ENCODE data around the gene SNX4. TPM values are rescaled to one million over a fixed set of nuclear protein-coding genes. Genes with fewer than 3 reads are reported as not detected.
"Not testable (repeated sequence)": the region's sequence is repeated elsewhere in the genome, so short reads cannot be mapped to it uniquely, and the experiment has no call there.

The SNX4 gene
- total RNA-seq, 2 experiments from 2014 or later, result 36.2 to 36.3 TPM

DNA sequence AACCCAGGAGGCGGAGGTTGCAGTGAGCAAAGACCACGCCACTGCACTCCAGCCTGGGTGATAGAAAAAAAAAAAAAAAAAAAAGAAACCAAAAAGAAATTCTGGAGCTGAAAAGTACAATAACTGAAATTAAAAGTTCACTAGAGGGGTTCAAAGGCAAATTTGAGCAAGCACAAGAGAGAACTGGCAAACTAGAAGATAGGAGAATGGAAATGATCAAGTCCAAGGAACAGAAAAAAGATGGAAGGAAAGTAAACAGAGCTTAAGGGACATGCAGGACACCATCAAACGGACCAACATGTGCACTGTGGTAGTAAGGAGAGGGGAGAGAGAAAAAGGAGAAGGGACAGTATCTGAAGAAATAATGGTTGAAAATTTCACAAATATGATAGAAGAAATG, 12.9 kb downstream of the SNX4 start:
- DNase-seq (no peak), ATAC-seq (no peak)
- ChIA-PET POLR2A (interaction anchor here (0.6 kb wide), 1 partner anchor 13 kb away, joined by 4 read pairs; no protein-coding TSS in a partner anchor), CTCF (interaction anchor here (1.2 kb wide), 1 partner anchor 79 kb away, joined by 3 read pairs; no protein-coding TSS in a partner anchor)
- intact Hi-C loops (cut with DNase I, micrococcal nuclease), result no loop called here
- peaks cover 61% of the 10 kb centered on the region for H3K36me3 Mint-ChIP-seq (ENCODE audit: low read depth)
- H3K4me1 Mint-ChIP-seq, result peaks cover 18% of the 10 kb centered on the region
- no peaks in the 10 kb centered on the region for H3K27me3 Mint-ChIP-seq
- H3K27ac Mint-ChIP-seq, result no peak overlapping the region
- peaks cover 7% of the 10 kb centered on the region for H3K9me3 Mint-ChIP-seq (ENCODE audit: low read depth)
- H3K4me3 Mint-ChIP-seq, result no peak overlapping the region

DNA sequence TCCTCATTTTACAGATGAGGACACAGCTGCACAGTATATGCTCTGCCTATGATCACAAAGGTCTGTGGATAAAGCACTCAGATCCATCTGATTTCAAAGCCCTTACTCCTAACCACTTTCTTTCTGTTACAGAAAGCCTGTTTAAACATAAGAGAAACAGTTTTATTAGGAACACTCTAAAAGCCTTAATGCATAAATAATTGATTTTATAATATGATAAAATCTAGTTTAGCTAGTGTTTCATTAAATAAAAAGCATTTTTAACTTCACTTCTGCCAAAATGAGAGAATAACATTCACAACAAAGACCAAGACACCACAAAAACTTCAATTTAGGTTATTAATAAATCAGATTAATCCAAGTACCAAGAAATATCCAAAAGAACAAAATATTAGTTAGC, 21.4 kb downstream of the SNX4 start:
- no peak overlapping the region for H3K4me3 Mint-ChIP-seq
- H3K4me1 Mint-ChIP-seq, result no peaks in the 10 kb centered on the region

DNA sequence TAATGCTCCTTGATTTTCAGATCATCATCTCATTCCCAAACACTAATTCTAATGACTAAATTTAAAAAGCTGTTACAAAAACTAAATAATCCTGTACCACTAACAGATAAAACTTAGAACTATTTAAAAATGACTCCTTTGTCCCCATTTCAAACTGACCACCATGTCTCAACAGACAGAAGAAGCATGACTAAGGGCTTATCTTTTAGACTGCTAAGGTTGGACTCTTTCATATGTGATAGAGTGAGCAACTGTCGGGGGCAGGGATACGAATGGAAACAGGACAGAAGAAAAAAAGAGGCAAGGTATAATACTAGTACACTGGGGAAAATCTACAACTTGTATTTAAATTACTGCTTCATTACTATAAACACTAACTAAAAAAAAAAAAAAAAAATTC, 23.3 kb downstream of the SNX4 start:
- POLR2A ChIA-PET, result no interaction called here
- no peaks in the 10 kb centered on the region for H3K9me3 Mint-ChIP-seq (ENCODE audit: low read depth)
- H3K27me3 Mint-ChIP-seq, result no peaks in the 10 kb centered on the region
- no peak overlapping the region for H3K27ac Mint-ChIP-seq
- intact Hi-C loops (cut with DNase I, micrococcal nuclease), result no loop called here
- no peak for ATAC-seq
- DNase-seq, result no peak
- H3K36me3 Mint-ChIP-seq (ENCODE audit: low read depth), result peaks cover 23% of the 10 kb centered on the region
- H3K4me3 Mint-ChIP-seq, result no peak overlapping the region
- CTCF ChIA-PET, result no interaction called here
- H3K4me1 Mint-ChIP-seq, result no peaks in the 10 kb centered on the region

More for the DNA sequence above, 21.4 kb downstream of the SNX4 start:
- CTCF ChIA-PET, result no interaction called here
- no peaks in the 10 kb centered on the region for H3K27me3 Mint-ChIP-seq
- DNase-seq, result no peak
- no peak for ATAC-seq
- POLR2A ChIA-PET, result no interaction called here
- no peak overlapping the region for H3K27ac Mint-ChIP-seq
- peaks cover 26% of the 10 kb centered on the region for H3K36me3 Mint-ChIP-seq (ENCODE audit: low read depth)
- H3K9me3 Mint-ChIP-seq (ENCODE audit: low read depth), result no peaks in the 10 kb centered on the region
- intact Hi-C loops (cut with DNase I, micrococcal nuclease), result no loop called here

DNA sequence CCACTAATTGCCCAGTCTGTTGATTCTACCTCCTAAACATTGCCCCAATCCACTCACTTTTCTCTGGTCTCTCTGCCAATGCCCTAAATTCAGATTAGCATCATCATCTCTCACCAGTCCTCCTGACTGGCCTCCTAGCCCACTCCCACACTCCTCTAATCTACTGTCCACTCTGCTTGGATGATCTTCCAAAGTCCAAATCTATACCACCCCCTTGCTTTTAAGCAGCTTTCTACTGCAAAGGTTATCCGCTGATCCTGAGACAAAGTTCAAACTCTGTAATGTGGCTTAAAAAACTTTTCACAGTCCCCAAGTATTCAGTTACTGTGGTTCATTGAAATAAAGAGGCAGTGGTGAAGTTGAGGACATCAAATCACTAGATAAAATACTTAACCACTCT, 37.6 kb downstream of the SNX4 start:
- ChIA-PET POLR2A (interaction anchor here (0.6 kb wide), 1 partner anchor 173 kb away, joined by 3 read pairs; no protein-coding TSS in a partner anchor), CTCF (interaction anchor here (0.6 to 0.8 kb wide), 2 partner anchors 103 to 104 kb away, joined by 3 read pairs; no protein-coding TSS in a partner anchor)
- Mint-ChIP-seq H3K27ac (no peak overlapping the region), H3K4me1 (no peaks in the 10 kb centered on the region), H3K27me3 (no peaks in the 10 kb centered on the region), H3K4me3 (no peak overlapping the region), H3K36me3 (ENCODE audit: low read depth) (peaks cover 9% of the 10 kb centered on the region), H3K9me3 (ENCODE audit: low read depth) (no peaks in the 10 kb centered on the region)
- ATAC-seq (no peak), DNase-seq (no peak)
- intact Hi-C loops (cut with DNase I, micrococcal nuclease), result no loop called here

DNA sequence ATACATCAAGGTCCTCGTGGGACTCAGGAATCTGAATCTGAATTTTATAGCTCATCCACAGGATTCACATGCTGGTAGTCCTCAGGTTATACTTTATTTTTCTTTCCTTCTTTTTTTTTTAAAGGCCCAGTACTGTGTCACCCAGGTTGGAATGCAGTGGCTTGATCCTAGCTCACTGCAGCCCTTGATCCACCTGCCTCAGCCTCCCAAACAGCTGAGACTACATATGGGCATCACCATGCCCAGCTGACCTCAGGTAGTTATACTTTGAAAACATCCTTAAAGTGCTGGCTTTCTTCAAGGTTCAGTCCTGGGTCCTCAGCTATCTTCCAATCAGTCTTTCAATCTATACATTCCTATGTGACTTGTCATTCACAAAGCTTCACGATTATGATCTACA, 38.2 kb downstream of the SNX4 start:
- ChIA-PET CTCF (interaction anchor here (0.6 to 1.0 kb wide), 3 partner anchors 103 to 105 kb away, joined by 3 read pairs; no protein-coding TSS in a partner anchor), POLR2A (interaction anchor here (0.6 kb wide), 2 partner anchors 172 to 682 kb away, joined by 3 read pairs; no protein-coding TSS in a partner anchor)
- peaks cover 9% of the 10 kb centered on the region for H3K36me3 Mint-ChIP-seq (ENCODE audit: low read depth)
- no peaks in the 10 kb centered on the region for H3K9me3 Mint-ChIP-seq (ENCODE audit: low read depth)
- no peak for DNase-seq
- H3K4me1 Mint-ChIP-seq, result no peaks in the 10 kb centered on the region
- no peak overlapping the region for H3K27ac Mint-ChIP-seq
- H3K4me3 Mint-ChIP-seq, result no peak overlapping the region
- intact Hi-C loops (cut with DNase I, micrococcal nuclease), result no loop called here
- ATAC-seq, result no peak
- no peaks in the 10 kb centered on the region for H3K27me3 Mint-ChIP-seq

DNA sequence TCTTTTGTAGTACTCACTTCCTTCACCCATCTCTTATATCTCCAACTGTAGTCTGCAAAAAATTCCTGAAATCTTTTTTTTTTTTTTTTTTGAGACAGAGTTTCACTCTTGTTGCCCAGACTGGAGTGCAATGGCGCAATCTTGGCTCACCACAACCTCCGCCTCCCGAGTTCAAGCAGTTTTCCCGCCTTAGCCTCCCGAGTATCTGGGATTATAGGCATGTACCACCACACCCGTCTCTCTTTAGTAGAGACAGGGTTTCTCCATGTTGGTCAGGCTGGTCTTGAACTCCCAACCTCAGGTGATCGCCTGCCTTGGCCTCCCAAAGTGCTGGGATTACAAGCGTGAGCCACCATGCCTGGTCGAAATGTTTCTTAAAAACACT, 38.6 kb downstream of the SNX4 start:
- H3K4me1 Mint-ChIP-seq; H3K36me3 Mint-ChIP-seq (ENCODE audit: low read depth); H3K9me3 Mint-ChIP-seq (ENCODE audit: low read depth); ATAC-seq; DNase-seq; intact Hi-C loops (cut with DNase I, micrococcal nuclease); H3K4me3 Mint-ChIP-seq; H3K27me3 Mint-ChIP-seq; H3K27ac Mint-ChIP-seq: not testable (repeated sequence)
- CTCF ChIA-PET, result interaction anchor here (1.0 to 1.8 kb wide), 2 partner anchors 10 to 106 kb away, joined by 3 to 6 read pairs; no protein-coding TSS in a partner anchor
- POLR2A ChIA-PET, result interaction anchor here (0.6 kb wide), 1 partner anchor 681 kb away, joined by 3 read pairs; no protein-coding TSS in a partner anchor

DNA sequence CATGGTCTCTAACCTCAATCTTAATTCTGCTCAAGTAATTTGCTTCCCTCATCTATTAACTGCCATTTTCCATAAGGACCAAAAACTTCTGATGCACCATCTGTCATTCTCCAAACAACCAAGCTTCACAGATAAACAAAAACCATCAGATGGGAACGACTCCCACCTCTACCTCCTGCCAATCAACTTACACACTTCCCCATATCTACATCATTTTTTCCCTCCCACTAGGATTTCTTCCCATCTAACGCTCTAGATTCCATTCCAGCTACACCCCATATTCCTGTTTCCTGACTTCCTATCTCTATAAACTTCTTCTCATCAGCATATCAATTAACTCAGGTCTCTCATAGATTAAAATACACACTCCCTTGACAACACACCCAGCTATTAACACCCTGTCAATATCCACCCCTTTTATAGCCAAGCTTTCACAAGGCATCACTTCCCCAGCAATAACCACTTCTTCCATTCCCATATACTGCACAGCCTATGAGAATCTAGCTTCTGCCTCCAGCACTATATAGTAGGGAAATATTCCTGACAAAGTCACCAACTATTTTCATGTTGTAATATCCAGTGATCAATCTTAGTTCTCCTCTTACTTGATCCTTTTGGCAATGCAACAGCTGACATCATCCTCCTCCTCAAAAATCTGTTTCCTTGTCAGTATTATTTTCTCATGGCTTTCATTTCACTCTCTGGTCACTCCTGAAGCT, 39.2 kb downstream of the SNX4 start:
- ChIA-PET CTCF (interaction anchor here (0.8 to 1.8 kb wide), 4 partner anchors 9 to 323 kb away, joined by 3 to 6 read pairs (median 4); no protein-coding TSS in a partner anchor), POLR2A (interaction anchor here (0.6 kb wide), 1 partner anchor 681 kb away, joined by 3 read pairs; no protein-coding TSS in a partner anchor)
- no peaks in the 10 kb centered on the region for H3K27me3 Mint-ChIP-seq
- no peak overlapping the region for H3K27ac Mint-ChIP-seq
- intact Hi-C loops (cut with DNase I, micrococcal nuclease), result no loop called here
- DNase-seq (no peak), ATAC-seq (no peak)
- no peak overlapping the region for H3K4me3 Mint-ChIP-seq
- peaks cover 8% of the 10 kb centered on the region for H3K36me3 Mint-ChIP-seq (ENCODE audit: low read depth)
- no peaks in the 10 kb centered on the region for H3K9me3 Mint-ChIP-seq (ENCODE audit: low read depth)
- H3K4me1 Mint-ChIP-seq, result no peaks in the 10 kb centered on the region

DNA sequence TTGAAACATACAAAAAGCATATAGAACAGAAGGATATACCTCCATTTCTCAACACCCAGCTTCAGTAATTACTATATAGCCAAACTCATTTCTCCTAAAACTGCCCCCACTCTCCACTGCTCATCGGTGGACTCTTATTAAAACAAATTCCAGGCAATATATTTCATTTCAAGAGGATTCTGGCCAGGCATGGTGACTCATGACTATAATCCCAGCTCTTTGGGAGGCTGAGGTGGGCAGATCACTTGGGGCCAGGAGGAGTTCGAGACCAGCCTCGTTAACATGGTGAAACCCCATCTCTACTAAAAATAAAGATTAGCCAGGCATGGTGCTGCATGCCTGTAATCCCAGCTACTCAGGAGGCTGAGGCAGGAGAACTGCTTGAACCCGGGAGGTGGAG, 40.9 kb downstream of the SNX4 start:
- ChIA-PET POLR2A (no interaction called here), CTCF (interaction anchor here (1.1 kb wide), 1 partner anchor 106 kb away, joined by 3 read pairs; no protein-coding TSS in a partner anchor)
- Mint-ChIP-seq H3K36me3 (ENCODE audit: low read depth) (peaks cover 7% of the 10 kb centered on the region), H3K27ac (no peak overlapping the region), H3K27me3 (no peaks in the 10 kb centered on the region), H3K4me1 (no peaks in the 10 kb centered on the region), H3K9me3 (ENCODE audit: low read depth) (no peaks in the 10 kb centered on the region), H3K4me3 (no peak overlapping the region)
- DNase-seq, result no peak
- ATAC-seq, result no peak
- intact Hi-C loops (cut with DNase I, micrococcal nuclease), result no loop called here

DNA sequence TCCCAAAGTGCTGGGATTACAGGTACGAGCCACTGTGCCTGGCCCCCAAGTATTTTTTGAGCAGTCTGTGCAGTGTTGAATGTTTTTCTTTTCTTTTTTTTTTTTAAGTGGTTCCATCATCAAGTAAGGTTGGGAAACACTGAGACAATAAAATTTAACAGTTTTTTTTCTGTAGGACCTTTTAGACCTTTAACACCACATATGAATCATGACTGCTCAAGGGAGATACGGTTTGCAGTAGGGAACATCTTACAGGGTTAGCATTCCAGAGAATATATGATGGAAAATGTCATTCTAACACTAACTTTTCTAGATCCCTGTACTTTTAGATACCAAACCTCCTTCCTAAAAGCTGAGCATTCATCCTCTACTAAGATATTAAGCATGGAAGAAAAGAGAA, 41.7 kb downstream of the SNX4 start:
- ATAC-seq (no peak), DNase-seq (no peak)
- Mint-ChIP-seq H3K27ac (no peak overlapping the region), H3K9me3 (ENCODE audit: low read depth) (no peaks in the 10 kb centered on the region), H3K4me3 (no peak overlapping the region), H3K36me3 (ENCODE audit: low read depth) (peaks cover 12% of the 10 kb centered on the region), H3K4me1 (no peaks in the 10 kb centered on the region), H3K27me3 (no peaks in the 10 kb centered on the region)
- POLR2A ChIA-PET, result no interaction called here
- intact Hi-C loops (cut with DNase I, micrococcal nuclease), result no loop called here
- CTCF ChIA-PET, result interaction anchor here (1.0 to 1.1 kb wide), 2 partner anchors 107 kb away, joined by 3 to 4 read pairs; no protein-coding TSS in a partner anchor

DNA sequence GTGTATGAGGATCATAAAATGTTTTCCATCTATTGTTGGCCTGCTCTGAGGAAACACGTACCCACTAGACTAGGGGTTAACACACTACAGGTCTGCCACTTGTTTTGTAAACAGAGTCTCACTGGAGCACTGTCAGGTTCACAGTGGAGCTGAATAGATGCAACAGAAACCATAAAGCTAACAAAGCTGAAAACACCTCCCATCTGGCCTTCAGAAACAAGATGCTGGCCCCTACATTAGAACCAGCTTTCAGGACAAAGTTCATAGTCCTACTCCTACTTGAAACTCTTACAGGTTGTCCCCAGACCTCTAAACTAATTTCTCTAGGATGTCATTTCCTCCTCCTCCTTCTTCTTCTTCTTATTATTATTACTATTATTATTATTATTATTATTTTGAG, 42.3 kb downstream of the SNX4 start:
- CTCF ChIA-PET, result interaction anchor here (1.0 kb wide), 1 partner anchor 108 kb away, joined by 4 read pairs; no protein-coding TSS in a partner anchor
- H3K9me3 Mint-ChIP-seq (ENCODE audit: low read depth), result no peaks in the 10 kb centered on the region
- ATAC-seq, result no peak
- no peaks in the 10 kb centered on the region for H3K27me3 Mint-ChIP-seq
- no peak for DNase-seq
- no peak overlapping the region for H3K27ac Mint-ChIP-seq
- peaks cover 15% of the 10 kb centered on the region for H3K36me3 Mint-ChIP-seq (ENCODE audit: low read depth)
- no peaks in the 10 kb centered on the region for H3K4me1 Mint-ChIP-seq
- intact Hi-C loops (cut with DNase I, micrococcal nuclease), result no loop called here
- POLR2A ChIA-PET, result no interaction called here
- H3K4me3 Mint-ChIP-seq, result no peak overlapping the region

DNA sequence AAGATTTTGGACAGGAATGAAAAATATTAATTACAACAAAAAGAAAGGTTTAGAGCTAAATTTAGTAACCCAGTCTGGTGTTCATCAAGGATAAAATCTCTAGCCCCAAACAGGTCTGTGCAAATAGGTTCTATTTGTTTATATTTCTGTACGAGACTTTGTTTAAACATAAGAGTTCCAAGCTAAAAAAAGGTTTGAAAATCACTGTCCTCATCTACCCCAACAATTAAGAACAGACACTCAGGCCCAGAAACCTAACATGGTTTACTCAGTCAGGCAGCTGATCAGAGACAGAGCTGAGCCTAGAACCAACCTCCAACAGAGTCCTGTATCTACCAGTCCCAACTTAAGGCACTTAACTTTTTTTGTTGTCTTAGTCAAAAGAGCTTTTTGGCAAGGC, 49.3 kb downstream of the SNX4 start:
- H3K4me3 Mint-ChIP-seq, result no peak overlapping the region
- peaks cover 38% of the 10 kb centered on the region for H3K36me3 Mint-ChIP-seq (ENCODE audit: low read depth)
- POLR2A ChIA-PET, result interaction anchor here (0.6 kb wide), 2 partner anchors 12 to 453 kb away, joined by 3 to 4 read pairs; no protein-coding TSS in a partner anchor
- CTCF ChIA-PET, result interaction anchor here (0.6 to 2.0 kb wide), 5 partner anchors 10 to 119 kb away, joined by 3 to 6 read pairs (median 5); no protein-coding TSS in a partner anchor
- DNase-seq (no peak), ATAC-seq (no peak)
- H3K9me3 Mint-ChIP-seq (ENCODE audit: low read depth), result no peaks in the 10 kb centered on the region
- no peaks in the 10 kb centered on the region for H3K4me1 Mint-ChIP-seq
- H3K27me3 Mint-ChIP-seq, result no peaks in the 10 kb centered on the region
- H3K27ac Mint-ChIP-seq, result no peak overlapping the region
- intact Hi-C loops (cut with DNase I, micrococcal nuclease), result no loop called here

Data from activated CD4-positive, alpha-beta T cell treated with anti-CD3 and anti-CD28 coated beads for 36 hours (primary cell).